AG09319 (cell line): ENCODE measurements around the gene CNGA4.

Experiments used
- DNase-seq: peaks from one replicate; pipeline ENCODE4 v3.0.0-alpha.2; 2010; ENCODE audit warnings: low read depth; ENCODE audit errors: extremely low read depth
- TF ChIP-seq, protein P1 (sequence below): IDR thresholded peaks from 2 replicates; pipeline ENCODE4 v1.5.1; 2011; ENCODE audit warnings: low read depth, mild to moderate bottlenecking, inconsistent platforms, low read length, moderate library complexity

CNGA4 gene

GRCh38 chr11:6283453-6284023, 44.6 kb downstream of the CNGA4 start:
- TF ChIP-seq, protein P1, sequence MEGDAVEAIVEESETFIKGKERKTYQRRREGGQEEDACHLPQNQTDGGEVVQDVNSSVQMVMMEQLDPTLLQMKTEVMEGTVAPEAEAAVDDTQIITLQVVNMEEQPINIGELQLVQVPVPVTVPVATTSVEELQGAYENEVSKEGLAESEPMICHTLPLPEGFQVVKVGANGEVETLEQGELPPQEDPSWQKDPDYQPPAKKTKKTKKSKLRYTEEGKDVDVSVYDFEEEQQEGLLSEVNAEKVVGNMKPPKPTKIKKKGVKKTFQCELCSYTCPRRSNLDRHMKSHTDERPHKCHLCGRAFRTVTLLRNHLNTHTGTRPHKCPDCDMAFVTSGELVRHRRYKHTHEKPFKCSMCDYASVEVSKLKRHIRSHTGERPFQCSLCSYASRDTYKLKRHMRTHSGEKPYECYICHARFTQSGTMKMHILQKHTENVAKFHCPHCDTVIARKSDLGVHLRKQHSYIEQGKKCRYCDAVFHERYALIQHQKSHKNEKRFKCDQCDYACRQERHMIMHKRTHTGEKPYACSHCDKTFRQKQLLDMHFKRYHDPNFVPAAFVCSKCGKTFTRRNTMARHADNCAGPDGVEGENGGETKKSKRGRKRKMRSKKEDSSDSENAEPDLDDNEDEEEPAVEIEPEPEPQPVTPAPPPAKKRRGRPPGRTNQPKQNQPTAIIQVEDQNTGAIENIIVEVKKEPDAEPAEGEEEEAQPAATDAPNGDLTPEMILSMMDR: no peak

GRCh38 chr11:6284250-6284649, 45.4 kb downstream of the CNGA4 start:
- TF ChIP-seq, protein P1: no peak
- no peak for DNase-seq

More at GRCh38 chr11:6283453-6284023, 44.6 kb downstream of the CNGA4 start:
- DNase-seq: no peak

DNA sequence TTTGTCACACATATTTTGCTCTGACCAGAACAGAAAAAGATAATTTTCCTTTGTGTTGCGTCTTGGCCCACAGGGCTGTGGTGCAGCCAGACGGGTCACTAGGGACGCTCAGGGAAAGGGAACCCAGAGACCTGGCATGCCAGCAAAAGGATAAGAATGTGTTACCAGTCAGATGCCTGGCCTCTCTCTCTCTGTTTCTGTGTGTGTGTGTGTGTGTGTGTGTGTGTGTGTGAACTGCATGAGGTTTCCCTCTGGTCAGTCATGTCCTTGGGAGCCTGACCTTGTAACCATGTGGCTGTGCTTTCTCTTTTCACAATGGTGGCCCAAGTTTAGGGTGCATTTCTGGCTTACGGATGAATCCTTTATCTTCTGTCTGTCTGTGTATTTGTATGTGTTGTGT, 46.1 kb downstream of the CNGA4 start:
- no peak for DNase-seq
- TF ChIP-seq, protein P1: no peak
